Right ventricle myocardium inferior (tissue), 1 donor: ENCODE results near the gene TRAF3IP3. TPM values are rescaled to one million over a fixed set of nuclear protein-coding genes. Genes with fewer than 3 reads are reported as not detected.

Experiments
- total RNA-seq: library from RNA; stranded (reverse); fragmentation: NEBNext Ultra II Directional; extraction: Animal tissue kit (Norgen Biotek cat#: 25700); gene quantifications from one replicate; pipeline ENCODE4 v1.2.1, GENCODE V29; 2021
- donor health status: DM: no; HTN: yes; CAD: no; lungs with severe emphysema.

TRAF3IP3 gene
- total RNA-seq, 1 donor from 2014 or later: 1.7 TPM

Other genes with a start within 250 kb of the TRAF3IP3 start
- gene CAMK1G, start 172.3 kb upstream of the TRAF3IP3 start, total RNA-seq: not detected
- 5.9 TPM for gene LAMB3, start 103.6 kb upstream of the TRAF3IP3 start, total RNA-seq
- gene G0S2, start 80.6 kb upstream of the TRAF3IP3 start, total RNA-seq: 460 TPM
- gene HSD11B1, start 51.2 kb upstream of the TRAF3IP3 start, total RNA-seq: 4.3 TPM
- gene C1orf74, start 28.5 kb downstream of the TRAF3IP3 start, total RNA-seq: 1.8 TPM
- gene IRF6, start 50.1 kb downstream of the TRAF3IP3 start, total RNA-seq: 29.7 TPM
- 2.6 TPM for gene UTP25, start 71.9 kb downstream of the TRAF3IP3 start, total RNA-seq
- not detected for gene SYT14, start 182.2 kb downstream of the TRAF3IP3 start, total RNA-seq